Fibroblast of peridontal ligament (primary cell): ENCODE data around the gene GIMAP2.

ENCODE experiments used
- DNase-seq: peaks from one replicate; pipeline ENCODE4 v3.0.0-alpha.2; 2010; ENCODE audit errors: extremely low read depth

GIMAP2 gene

GRCh38 chr7:150733482-150734095 lies 48.1 kb downstream of the GIMAP2 start:
- DNase-seq: no peak

- DNase-seq: no peak
These were observed 48.7 kb downstream of the GIMAP2 start for GRCh38 chr7:150734254-150734653.

GRCh38 chr7:150735596-150736358 lies 50.3 kb downstream of the GIMAP2 start:
- no peak for DNase-seq

DNA sequence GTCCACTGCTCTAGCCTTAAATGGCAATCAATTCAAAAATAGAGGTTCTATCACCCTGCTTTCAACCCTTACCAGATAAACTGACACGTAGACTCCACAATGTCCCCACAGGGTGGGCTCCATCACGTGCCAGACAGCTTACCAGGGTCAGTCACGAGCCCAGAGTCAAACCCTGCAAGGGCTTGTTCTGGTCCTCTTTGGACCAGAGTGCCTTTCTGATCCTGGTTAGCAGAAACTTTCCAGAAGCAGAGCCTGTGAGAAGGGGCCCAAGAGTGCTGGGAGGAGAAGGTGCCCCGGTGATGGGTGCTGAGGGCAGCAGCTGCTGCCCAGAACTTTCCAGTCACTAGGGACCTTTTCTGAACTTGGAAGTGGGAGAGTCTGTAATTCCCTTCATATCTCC lies 51.4 kb downstream of the GIMAP2 start:
- DNase-seq: no peak

- DNase-seq: no peak
These were observed 52.0 kb downstream of the GIMAP2 start, which contains the start of gene GIMAP5 for GRCh38 chr7:150737265-150738055. GIMAP5 (plus strand) TSS chr7:150737418; CDS start chr7:150740885, 3,467 bp downstream.

DNA sequence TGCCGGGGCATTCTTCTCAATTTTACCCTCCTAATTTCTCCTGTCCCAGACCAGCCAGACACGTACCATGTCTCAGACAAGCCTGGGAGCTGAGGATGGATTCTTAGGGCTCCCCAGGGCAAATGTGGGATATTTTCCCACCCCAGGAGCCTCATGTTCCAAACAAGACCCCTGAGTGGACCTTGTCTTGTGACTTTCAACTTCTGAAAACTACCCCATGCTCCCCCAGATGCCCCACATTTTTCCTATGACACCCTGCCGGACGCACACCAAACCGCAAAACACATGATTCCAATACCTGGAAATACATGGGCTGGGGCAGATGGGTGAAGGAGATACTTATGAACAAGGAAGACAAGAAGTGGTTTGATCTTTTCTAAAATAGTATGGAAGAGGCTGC lies 52.6 kb downstream of the GIMAP2 start:
- DNase-seq: no peak

DNA sequence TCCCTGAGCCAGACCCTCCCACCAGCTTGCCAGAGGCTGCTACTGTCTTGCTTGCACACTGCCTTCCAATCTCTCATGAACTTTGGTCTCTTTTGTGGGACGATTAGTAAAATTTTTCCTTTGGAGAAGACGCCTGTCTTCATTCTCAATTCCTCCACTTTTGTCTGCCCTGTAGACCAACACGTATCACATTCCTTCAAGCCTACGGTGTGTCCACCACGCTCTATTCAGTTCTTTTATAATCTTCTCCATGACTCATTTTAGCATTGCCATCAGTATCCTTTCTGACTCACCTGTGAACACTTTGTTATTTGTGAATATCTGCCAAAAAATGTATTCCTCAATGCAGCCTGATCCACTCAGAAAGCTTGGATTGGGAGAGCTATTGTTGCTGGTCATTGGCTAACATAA lies 53.1 kb downstream of the GIMAP2 start:
- no peak for DNase-seq

DNA sequence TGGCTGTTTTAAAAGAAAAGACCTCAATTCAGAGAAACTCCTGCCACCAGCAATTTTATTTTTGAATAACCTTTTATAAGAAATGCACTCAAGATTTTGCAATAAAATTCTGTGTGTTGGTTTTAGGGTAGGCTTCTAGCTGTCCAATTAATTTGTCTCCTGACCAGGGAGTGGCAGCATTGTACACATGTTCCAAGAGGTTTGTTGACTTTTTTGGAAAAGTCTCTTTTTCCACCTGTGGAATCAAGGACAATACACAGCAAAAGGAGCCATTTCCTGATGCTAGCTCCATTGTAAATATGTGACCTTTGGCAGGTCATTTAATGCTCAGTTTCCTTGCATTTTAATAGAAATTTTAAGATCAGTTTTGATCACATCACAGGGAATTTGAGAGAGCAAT lies 53.5 kb downstream of the GIMAP2 start:
- DNase-seq: no peak

DNA sequence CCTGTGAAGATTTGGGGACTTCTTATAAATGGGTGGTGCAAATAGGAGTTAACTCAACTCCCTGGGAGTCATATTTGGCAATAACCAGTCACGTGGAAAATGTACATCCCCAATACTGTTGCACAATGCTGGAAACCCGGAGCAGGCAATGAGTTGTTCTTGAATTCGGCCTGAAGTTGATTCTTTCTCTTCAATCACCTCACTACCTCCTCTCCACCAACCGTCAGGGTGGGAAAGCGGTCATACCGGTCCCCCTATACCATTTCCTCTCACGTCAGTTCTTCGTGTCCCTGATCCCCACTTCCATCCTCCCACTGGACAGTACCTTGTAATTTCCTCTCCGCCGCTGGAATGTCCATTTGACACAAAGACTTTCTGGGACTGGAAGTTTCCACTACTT lies 54.5 kb downstream of the GIMAP2 start:
- no peak for DNase-seq

DNA sequence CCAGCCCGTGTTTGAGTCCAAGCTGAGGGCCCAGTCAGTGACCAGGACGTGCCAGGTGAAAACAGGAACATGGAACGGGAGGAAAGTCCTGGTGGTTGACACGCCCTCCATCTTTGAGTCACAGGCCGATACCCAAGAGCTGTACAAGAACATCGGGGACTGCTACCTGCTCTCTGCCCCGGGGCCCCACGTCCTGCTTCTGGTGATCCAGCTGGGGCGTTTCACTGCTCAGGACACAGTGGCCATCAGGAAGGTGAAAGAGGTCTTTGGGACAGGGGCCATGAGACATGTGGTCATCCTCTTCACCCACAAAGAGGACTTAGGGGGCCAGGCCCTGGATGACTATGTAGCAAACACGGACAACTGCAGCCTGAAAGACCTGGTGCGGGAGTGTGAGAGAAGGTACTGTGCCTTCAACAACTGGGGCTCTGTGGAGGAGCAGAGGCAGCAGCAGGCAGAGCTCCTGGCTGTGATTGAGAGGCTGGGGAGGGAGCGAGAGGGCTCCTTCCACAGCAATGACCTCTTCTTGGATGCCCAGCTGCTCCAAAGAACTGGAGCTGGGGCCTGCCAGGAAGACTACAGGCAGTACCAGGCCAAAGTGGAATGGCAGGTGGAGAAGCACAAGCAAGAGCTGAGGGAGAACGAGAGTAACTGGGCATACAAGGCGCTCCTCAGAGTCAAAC lies 56.9 kb downstream of the GIMAP2 start:
- DNase-seq: no peak
